Lower leg skin (tissue), 4 donors: ENCODE results near the gene FAM110A. TPM values are rescaled to one million over a fixed set of nuclear protein-coding genes. Genes with fewer than 3 reads are reported as not detected.
A peak's percentile ranks its signal among the peaks of the same experiment; 100 is the strongest.

Source experiments
- DNase-seq, 2 donors: peaks; one replicate each; pipeline ENCODE4 v3.0.0-alpha.2; 2019; ENCODE audit warnings: low spot score in 2 of 2
- H3K4me3 ChIP-seq: fragments of 200-600 bp; sonication (generic); 2 replicates; pipeline ENCODE4 v1.5.1; 2017; ENCODE audit warnings: mild to moderate bottlenecking, low read depth; ENCODE audit not compliant: poor library complexity, severe bottlenecking
- POLR2A ChIP-seq, 2 donors: fragments of 450-650 bp; IDR thresholded peaks; one replicate each; pipeline ENCODE4 v1.6.1; 2016 to 2017; ENCODE audit warnings: antibody characterized with exemption in 2 of 2, mild to moderate bottlenecking in 1 of 2, moderate library complexity in 1 of 2
- WGBS, 2 donors: methylation state at CpG; one replicate each; pipeline ENCODE4 v1.1.5; 2018; 5-methylcytosine and 5-hydroxymethylcytosine counted together
- intact Hi-C: fragments of 100-400 bp; cut with DNase I; formaldehyde crosslinking; loops from one replicate; pipeline ENCODE4 v1.15.0; 2023; ENCODE audit warnings: low total_unique reads
- total RNA-seq, 4 donors: library from RNA; depleted of rRNA; stranded (reverse); fragments of >200 nt; gene quantifications; one replicate each; pipeline ENCODE4 v1.1.0, GENCODE V29; 2016
- TF ChIP-seq, protein P1 (sequence below), 3 donors: fragments of 450-650 bp; IDR thresholded peaks; one replicate each; pipeline ENCODE4 v1.5.1; 2016; ENCODE audit warnings: antibody characterized with exemption in 3 of 3, mild to moderate bottlenecking in 3 of 3, moderate library complexity in 2 of 3

Gene FAM110A
- total RNA-seq, 4 donors from 2014 or later: 66.3 to 107 (median 82.5) TPM

DNA sequence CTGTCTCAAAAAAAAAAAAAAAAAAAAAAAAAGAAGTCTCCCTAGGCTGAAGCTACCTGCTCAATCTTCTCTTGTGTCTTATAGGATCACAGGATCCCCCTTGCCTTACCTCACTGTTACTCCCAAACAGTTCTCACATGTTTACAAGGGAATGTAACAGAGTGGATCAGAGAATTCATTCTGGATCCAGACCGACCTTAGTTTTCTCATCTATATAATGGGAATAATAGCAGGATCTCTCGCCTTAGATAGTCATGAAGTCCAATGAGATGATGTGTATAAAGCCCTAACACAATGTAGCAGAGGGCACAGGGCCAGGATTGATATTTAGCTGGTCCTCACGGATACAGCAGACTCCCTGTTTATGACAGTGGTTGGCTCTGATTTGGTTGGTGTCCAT is 2.3 kb upstream of the FAM110A start:
- TF ChIP-seq, protein P1, sequence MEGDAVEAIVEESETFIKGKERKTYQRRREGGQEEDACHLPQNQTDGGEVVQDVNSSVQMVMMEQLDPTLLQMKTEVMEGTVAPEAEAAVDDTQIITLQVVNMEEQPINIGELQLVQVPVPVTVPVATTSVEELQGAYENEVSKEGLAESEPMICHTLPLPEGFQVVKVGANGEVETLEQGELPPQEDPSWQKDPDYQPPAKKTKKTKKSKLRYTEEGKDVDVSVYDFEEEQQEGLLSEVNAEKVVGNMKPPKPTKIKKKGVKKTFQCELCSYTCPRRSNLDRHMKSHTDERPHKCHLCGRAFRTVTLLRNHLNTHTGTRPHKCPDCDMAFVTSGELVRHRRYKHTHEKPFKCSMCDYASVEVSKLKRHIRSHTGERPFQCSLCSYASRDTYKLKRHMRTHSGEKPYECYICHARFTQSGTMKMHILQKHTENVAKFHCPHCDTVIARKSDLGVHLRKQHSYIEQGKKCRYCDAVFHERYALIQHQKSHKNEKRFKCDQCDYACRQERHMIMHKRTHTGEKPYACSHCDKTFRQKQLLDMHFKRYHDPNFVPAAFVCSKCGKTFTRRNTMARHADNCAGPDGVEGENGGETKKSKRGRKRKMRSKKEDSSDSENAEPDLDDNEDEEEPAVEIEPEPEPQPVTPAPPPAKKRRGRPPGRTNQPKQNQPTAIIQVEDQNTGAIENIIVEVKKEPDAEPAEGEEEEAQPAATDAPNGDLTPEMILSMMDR (IDR thresholded peaks at IDR 0.05): no peak
- no peak for TF ChIP-seq POLR2A (IDR thresholded peaks at IDR 0.05)
- 88 to 93% methylated on average over 3 of the region's 3 CpGs for WGBS, 2 donors
- DNase-seq: no peak
- no peak overlapping the region for H3K4me3 ChIP-seq
- intact Hi-C loops: no loop called here

DNA sequence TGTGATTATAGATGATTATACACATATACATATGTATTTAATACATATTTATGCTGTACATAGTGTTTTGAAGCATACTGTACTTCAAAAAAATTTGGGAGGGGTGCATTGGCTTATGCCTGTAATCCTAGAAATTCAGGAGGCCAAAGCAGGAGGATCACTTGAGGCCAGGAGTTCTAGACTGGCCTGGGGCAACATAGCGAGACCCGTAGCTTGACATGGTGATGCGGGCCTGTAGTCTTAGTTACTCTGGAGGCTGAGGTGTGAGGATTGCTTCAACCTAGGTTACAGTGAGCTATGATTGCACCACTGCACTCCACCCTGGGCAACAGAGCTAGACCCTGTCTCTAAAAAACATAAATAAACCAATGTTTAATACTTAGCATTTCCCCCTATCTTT is 1.6 kb upstream of the FAM110A start:
- no peak overlapping the region for H3K4me3 ChIP-seq
- no peak for TF ChIP-seq POLR2A (IDR thresholded peaks at IDR 0.05)
- TF ChIP-seq, protein P1 (IDR thresholded peaks at IDR 0.05): no peak
- intact Hi-C loops: no loop called here
- no peak for DNase-seq
- WGBS, 2 donors: 89 to 90% methylated on average over 3 of the region's 3 CpGs

DNA sequence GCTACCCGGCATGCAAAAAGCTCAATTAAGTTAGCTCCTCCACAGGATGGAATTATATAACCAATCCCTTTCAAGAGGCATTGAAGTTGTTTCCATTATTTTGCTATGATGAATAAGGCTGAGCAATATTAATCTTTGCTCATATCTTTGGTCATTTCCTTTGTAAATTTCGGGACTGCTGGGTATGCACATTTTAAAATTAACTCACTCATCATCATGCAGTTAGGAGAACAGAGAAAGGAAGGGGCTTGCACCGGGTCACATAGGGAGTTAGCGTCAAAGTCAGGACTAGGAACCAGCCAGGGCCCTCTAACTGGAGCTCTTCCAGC is 430 bp upstream of the FAM110A start:
- WGBS, 2 donors: 1 to 4% methylated on average over 4 of the region's 4 CpGs
- no peak overlapping the region for H3K4me3 ChIP-seq
- no peak for DNase-seq
- TF ChIP-seq, protein P1 (IDR thresholded peaks at IDR 0.05): no peak
- no peak for TF ChIP-seq POLR2A (IDR thresholded peaks at IDR 0.05)
- intact Hi-C loops: no loop called here

DNA sequence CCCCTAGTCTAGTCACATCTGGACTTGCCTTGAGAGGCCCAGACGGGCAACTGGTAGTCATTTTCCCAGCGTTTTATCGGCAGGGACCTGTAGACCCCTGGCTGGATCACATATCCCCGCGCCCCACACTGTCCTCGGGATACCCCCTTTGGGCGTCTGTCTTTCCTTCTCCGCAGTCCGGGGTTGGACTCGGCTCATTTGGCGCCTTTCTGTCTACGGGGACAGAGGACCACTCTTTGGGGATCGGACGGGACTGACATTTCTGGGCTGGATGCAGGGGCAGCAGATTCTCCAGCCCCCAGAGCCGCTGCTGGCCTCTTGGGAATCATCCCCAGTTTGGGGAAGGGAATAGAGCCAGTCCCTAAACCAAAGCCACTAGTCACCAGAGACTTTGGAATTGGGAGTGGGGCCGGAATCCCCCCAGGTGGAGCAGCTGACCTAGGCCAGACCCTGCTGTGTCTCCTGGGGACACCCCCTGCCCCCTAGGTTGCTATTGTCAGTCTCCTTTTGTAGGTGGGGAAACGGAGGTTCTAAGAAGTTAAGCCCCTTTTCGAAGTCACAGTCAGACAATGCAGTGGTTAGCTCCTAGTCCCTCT is 734 bp downstream of the FAM110A start:
- 7 to 9% methylated on average over 17 to 18 of the region's 18 CpGs for WGBS, 2 donors
- H3K4me3 ChIP-seq: peak overlapping the region; percentile 70
- intact Hi-C loops: no loop called here
- no peak for DNase-seq
- no peak for TF ChIP-seq POLR2A (IDR thresholded peaks at IDR 0.05)
- TF ChIP-seq, protein P1 (IDR thresholded peaks at IDR 0.05): no peak

DNA sequence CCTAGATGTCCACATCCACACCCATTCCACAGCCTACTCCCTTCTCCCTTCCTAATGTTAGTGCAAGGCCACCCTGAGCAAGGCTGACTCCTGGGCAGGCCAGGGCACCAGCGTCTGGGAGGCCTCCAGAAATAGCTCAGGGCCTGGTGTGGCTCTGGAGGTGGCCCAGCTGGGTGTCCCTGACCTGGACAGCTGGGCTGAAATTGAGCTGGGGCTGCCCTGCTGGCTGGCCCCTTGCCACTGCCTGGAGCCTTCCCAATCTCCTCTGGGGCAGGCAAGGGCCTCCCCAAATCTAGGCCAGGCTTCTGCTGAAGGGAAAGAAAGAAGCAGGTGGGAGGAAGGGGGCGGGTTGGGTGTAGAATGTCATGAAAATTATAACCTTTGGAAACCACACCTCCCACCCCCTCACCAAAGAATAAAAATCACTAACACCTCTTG is 2.1 kb downstream of the FAM110A start:
- TF ChIP-seq, protein P1 (IDR thresholded peaks at IDR 0.05): no peak
- TF ChIP-seq POLR2A (IDR thresholded peaks at IDR 0.05): no peak
- 54 to 55% methylated on average over 2 of the region's 2 CpGs for WGBS, 2 donors
- no peak for DNase-seq
- intact Hi-C loops: no loop called here
- no peak overlapping the region for H3K4me3 ChIP-seq

DNA sequence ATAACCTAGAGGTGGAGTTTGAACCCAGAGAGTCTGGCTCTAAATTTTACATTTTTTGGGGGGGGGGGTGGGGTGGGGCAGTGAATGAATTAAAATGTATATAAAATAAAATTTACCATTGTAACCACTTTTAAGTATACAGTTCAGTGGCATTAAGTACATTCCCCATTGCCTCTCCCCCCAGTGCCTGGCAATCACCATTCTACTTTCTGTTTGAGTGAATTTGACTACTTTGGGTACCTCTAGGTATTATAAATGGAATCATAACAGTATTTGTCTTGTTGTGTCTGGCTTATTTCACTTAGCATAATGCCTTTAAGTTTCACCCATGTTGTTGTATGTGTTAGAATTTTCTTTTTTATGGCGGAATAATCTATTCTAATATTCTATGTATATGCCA is 2.7 kb downstream of the FAM110A start:
- no peak for DNase-seq
- 93 to 97% methylated on average over 1 of the region's 1 CpG for WGBS, 2 donors
- no peak for TF ChIP-seq POLR2A (IDR thresholded peaks at IDR 0.05)
- TF ChIP-seq, protein P1 (IDR thresholded peaks at IDR 0.05): no peak
- H3K4me3 ChIP-seq: no peak overlapping the region
- intact Hi-C loops: no loop called here
